ENCODE data around the gene GLCE. TPM values are rescaled to one million over a fixed set of nuclear protein-coding genes. Genes with fewer than 3 reads are reported as not detected.

Gene GLCE
- total and polyA plus RNA-seq, 9 of the 15 experiments (the other 6 are each of a cell fraction or from before 2014, with no cell fraction given) = 4.6 to 12.3 (median 10.6) TPM

- ChIA-PET CTCF (ENCODE audit: low intra/inter-chr PET ratio) (no interaction called here), POLR2A (interaction anchor here (0.6 to 1.5 kb wide), 3 partner anchors 10 to 16 kb away, joined by 3 to 4 read pairs (median 3); no protein-coding TSS in a partner anchor)
- no peak overlapping the region for H3K27ac ChIP-seq (ENCODE audit: extremely low read depth, low read depth, low read length)
- no peak overlapping the region for H3K4me2 ChIP-seq (ENCODE audit: insufficient read depth, low read length)
- in situ Hi-C loops (cut with MboI) = loop anchor here (5.0 kb wide), 1 partner anchor 746 kb away; no protein-coding TSS in a partner anchor
- H3K9me3 ChIP-seq (replicated peaks; ENCODE audit: control insufficient read depth, insufficient read depth, low read depth, low read length) = no peaks in the 10 kb centered on the region
- H2AFZ ChIP-seq (ENCODE audit: low read depth, low read length) = no peak overlapping the region
- WGBS (ENCODE audit: insufficient coverage, low coverage, missing lambda C conversion rate) = 0% methylated on average over 1 of the region's 1 CpG
- FAIRE-seq (no peak), DNase-seq (ENCODE audit: extremely low read depth in 1 of 4, low spot score in 3 of 4) (no peak), ATAC-seq (no peak)
- H3K4me1 ChIP-seq (replicated peaks in 1 of 2; ENCODE audit: control insufficient read depth in 2 of 2, insufficient read depth in 2 of 2, low read length in 2 of 2) = no peaks in the 10 kb centered on the region
- no peak overlapping the region for H3K4me3 ChIP-seq
- H3K27me3 ChIP-seq (ENCODE audit: control insufficient read depth in 2 of 2, insufficient read depth in 2 of 2, low read length in 2 of 2) = peaks cover 7 to 13% of the 10 kb centered on the region in 2 experiments; a peak in 3 of 5 replicates
- no peak for TF ChIP-seq TBL1XR1 (IDR thresholded peaks at IDR 0.05; ENCODE audit: low read length in 2 of 2)
- no peak for TF ChIP-seq ZNF592 (IDR thresholded peaks at IDR 0.05)
- no peak for TF ChIP-seq POLR2AphosphoS2 (IDR thresholded peaks at IDR 0.05; ENCODE audit: low read length)
- no peak for TF ChIP-seq MLX (CRISPR knock-in tag; conservative IDR thresholded peaks at IDR 0.05)
- TF ChIP-seq DMBX1 (CRISPR knock-in tag; IDR thresholded peaks at IDR 0.05; ENCODE audit: borderline replicate concordance) = no peak
- TF ChIP-seq TCF7L2 (IDR thresholded peaks at IDR 0.05; ENCODE audit: low read depth, low read length) = no peak
- no peak for TF ChIP-seq NR2C2 (CRISPR knock-in tag; IDR thresholded peaks at IDR 0.05)
- no peak for TF ChIP-seq NR2C2 (tag; IDR thresholded peaks at IDR 0.05)
- no peak for TF ChIP-seq BRD4 (IDR thresholded peaks at IDR 0.05)
- TF ChIP-seq KLF1 (tag; IDR thresholded peaks at IDR 0.05) = no peak
- TF ChIP-seq PCBP2 (IDR thresholded peaks at IDR 0.05; ENCODE audit: low read depth, low read length, poor library complexity, severe bottlenecking) = no peak
- TF ChIP-seq ZNF76 (CRISPR knock-in tag; IDR thresholded peaks at IDR 0.05; ENCODE audit: borderline replicate concordance) = no peak
- TF ChIP-seq HMGXB4 (CRISPR knock-in tag; IDR thresholded peaks at IDR 0.05) = no peak
- no peak for TF ChIP-seq HLTF (IDR thresholded peaks at IDR 0.05)
- intact Hi-C loops (cut with micrococcal nuclease) = no loop called here
- H3K9me1 ChIP-seq (ENCODE audit: control insufficient read depth, insufficient read depth, low read length) = no peaks in the 10 kb centered on the region
- BruUV-seq (replicated peaks) = no TSS peak
- H3K9ac ChIP-seq (ENCODE audit: insufficient read depth in 1 of 2, low read depth in 2 of 2, low read length in 2 of 2) = no peak overlapping the region
- no peaks in the 10 kb centered on the region for H4K20me1 ChIP-seq (replicated peaks; ENCODE audit: control insufficient read depth, insufficient read depth, low read length)
- no peaks in the 10 kb centered on the region for H3K79me2 ChIP-seq (ENCODE audit: control insufficient read depth, insufficient read depth, low read length)
- no peaks in the 10 kb centered on the region for H3K36me3 ChIP-seq (ENCODE audit: control insufficient read depth, insufficient read depth, low read length)
These were observed 12.0 kb upstream of the GLCE start for GRCh38 chr15:69148465-69148864.
